NCI-H82 treated with DMSO at 0.1 percent for 48 hours (cell line): ENCODE measurements around the gene CYBRD1.

ENCODE experiments used
- DNase-seq: peaks from one replicate; lab custom pipeline; 2025; ENCODE audit not compliant: unreplicated experiment; lab: John Stamatoyannopoulos, UW

CYBRD1 gene

GRCh38 chr2:171598713-171599319 is 76.5 kb downstream of the CYBRD1 start:
- peak; percentile 73 for DNase-seq

- no peak for DNase-seq
These were observed 77.9 kb downstream of the CYBRD1 start for GRCh38 chr2:171600126-171600525.

- DNase-seq: no peak
These were observed 80.1 kb downstream of the CYBRD1 start for GRCh38 chr2:171602352-171602751.
